Neural cell (in vitro differentiated cells): Measurements from ENCODE around the gene INVS. TPM values are rescaled to one million over a fixed set of nuclear protein-coding genes. Genes with fewer than 3 reads are reported as not detected.

Source experiments
- H2AFZ ChIP-seq: fragments of 200-600, 300-800 bp; sonication (generic), shearing (Covaris generic); 2 replicates; pipeline ENCODE4 v1.6.0; 2014; ENCODE audit warnings: low read depth, mild to moderate bottlenecking, antibody characterized with exemption, low read length, moderate library complexity
- H3F3A ChIP-seq: fragments of 200-600 bp; shearing (Covaris generic); 2 replicates; pipeline ENCODE4 v1.6.1; 2016; ENCODE audit warnings: mild to moderate bottlenecking, moderate library complexity, mixed read lengths, antibody characterized with exemption, low read length; ENCODE audit not compliant: insufficient read depth, poor library complexity, severe bottlenecking
- H3K27ac ChIP-seq: fragments of 200-600, 300-800 bp; sonication (generic), shearing (Covaris generic); 2 replicates; pipeline ENCODE4 v1.5.1; 2014; ENCODE audit warnings: mild to moderate bottlenecking, low read length, moderate library complexity
- H3K27me3 ChIP-seq: fragments of 300-800, 200-600 bp; sonication (generic), shearing (Covaris generic); 2 replicates; pipeline ENCODE4 v1.6.0; 2014; ENCODE audit warnings: mild to moderate bottlenecking, low read depth, low read length, moderate library complexity; ENCODE audit not compliant: insufficient read depth
- H3K36me3 ChIP-seq: fragments of 300-800, 200-600 bp; sonication (generic), shearing (Covaris generic); 2 replicates; pipeline ENCODE4 v1.5.1; 2014; ENCODE audit warnings: mild to moderate bottlenecking, antibody characterized with exemption, low read length, moderate library complexity; ENCODE audit not compliant: insufficient read depth
- H3K4me2 ChIP-seq: fragments of 300-800, 200-600 bp; sonication (generic), shearing (Covaris generic); 2 replicates; pipeline ENCODE4 v1.6.0; 2014; ENCODE audit warnings: mild to moderate bottlenecking, low read length
- H3K4me3 ChIP-seq: fragments of 300-800, 200-600 bp; sonication (generic), shearing (Covaris generic); 2 replicates; pipeline ENCODE4 v1.5.1; 2014; ENCODE audit warnings: mild to moderate bottlenecking, low read length, moderate library complexity
- H3K79me2 ChIP-seq: fragments of 200-600 bp; shearing (Covaris generic); replicated peaks from 2 replicates; pipeline ENCODE4 v1.6.0; 2014; ENCODE audit warnings: mild to moderate bottlenecking, low read length, moderate library complexity; ENCODE audit not compliant: insufficient read depth
- H3K9ac ChIP-seq: fragments of 300-800, 200-600 bp; sonication (generic), shearing (Covaris generic); 2 replicates; pipeline ENCODE4 v1.6.1; 2016; ENCODE audit warnings: mild to moderate bottlenecking, low read length, mixed read lengths
- H3K9me2 ChIP-seq: fragments of 200-600 bp; shearing (Covaris generic); 2 replicates; pipeline ENCODE4 v1.6.1; 2016; ENCODE audit warnings: mild to moderate bottlenecking, low read length, mixed read lengths; ENCODE audit not compliant: insufficient read depth
- H3K9me3 ChIP-seq: fragments of 200-600, 300-800 bp; sonication (generic), shearing (Covaris generic); 2 replicates; pipeline ENCODE4 v1.6.1; 2016; ENCODE audit warnings: mild to moderate bottlenecking, mixed run types, low read length, moderate library complexity, mixed read lengths
- H4K20me1 ChIP-seq: fragments of 200-600 bp; shearing (Covaris generic); 2 replicates; pipeline ENCODE4 v1.6.1; 2016; ENCODE audit warnings: mild to moderate bottlenecking, mixed run types; ENCODE audit not compliant: insufficient read depth
- EP300 ChIP-seq: fragments of 450-650 bp; conservative IDR thresholded peaks from 2 replicates; pipeline ENCODE4 v1.6.1; 2014; ENCODE audit warnings: antibody characterized with exemption, mild to moderate bottlenecking, moderate library complexity; ENCODE audit not compliant: poor library complexity, severe bottlenecking
- EZH2 ChIP-seq: fragments of 200-600, 300-800 bp; shearing (Covaris generic), sonication (generic); IDR thresholded peaks from 2 replicates; pipeline ENCODE4 v1.6.1; 2014; ENCODE audit warnings: antibody characterized with exemption, low read length, borderline replicate concordance, mild to moderate bottlenecking; ENCODE audit not compliant: insufficient read depth, poor library complexity, severe bottlenecking
- MXI1 ChIP-seq: fragments of 450-650 bp; conservative IDR thresholded peaks from 2 replicates; pipeline ENCODE4 v1.6.1; 2014; ENCODE audit warnings: antibody characterized with exemption, mild to moderate bottlenecking; ENCODE audit not compliant: poor library complexity, severe bottlenecking
- POLR2AphosphoS5 ChIP-seq: IDR thresholded peaks from 2 replicates; pipeline ENCODE4 v1.6.1; 2012
- RAD21 ChIP-seq: fragments of 450-650 bp; conservative IDR thresholded peaks from 2 replicates; pipeline ENCODE4 v1.6.1; 2014; ENCODE audit warnings: antibody characterized with exemption, mild to moderate bottlenecking, moderate library complexity
- SMC3 ChIP-seq: fragments of 450-650 bp; conservative IDR thresholded peaks from 2 replicates; pipeline ENCODE4 v1.6.1; 2014; ENCODE audit warnings: antibody characterized with exemption, mild to moderate bottlenecking, moderate library complexity; ENCODE audit not compliant: poor library complexity
- TAF1 ChIP-seq: IDR thresholded peaks from 2 replicates; pipeline ENCODE4 v1.6.1; 2012; ENCODE audit warnings: low read depth
- polyA plus RNA-seq: library from polyadenylated mRNA; depleted of rRNA; stranded (reverse); fragments of >200 nt; gene quantifications from 2 replicates; pipeline ENCODE4 v1.2.3, GENCODE V29; 2014
- TF ChIP-seq, protein P1 (sequence below): IDR thresholded peaks from 2 replicates; pipeline ENCODE4 v1.6.1; 2012; ENCODE audit warnings: borderline replicate concordance
- TF ChIP-seq, protein P2 (sequence below): fragments of 450-650 bp; IDR thresholded peaks from 2 replicates; pipeline ENCODE4 v1.5.1; 2014; ENCODE audit warnings: antibody characterized with exemption, mild to moderate bottlenecking, moderate library complexity; ENCODE audit not compliant: poor library complexity, severe bottlenecking

Gene INVS
- polyA plus RNA-seq, 1 donor from 2014 or later, result 11.3 TPM

DNA sequence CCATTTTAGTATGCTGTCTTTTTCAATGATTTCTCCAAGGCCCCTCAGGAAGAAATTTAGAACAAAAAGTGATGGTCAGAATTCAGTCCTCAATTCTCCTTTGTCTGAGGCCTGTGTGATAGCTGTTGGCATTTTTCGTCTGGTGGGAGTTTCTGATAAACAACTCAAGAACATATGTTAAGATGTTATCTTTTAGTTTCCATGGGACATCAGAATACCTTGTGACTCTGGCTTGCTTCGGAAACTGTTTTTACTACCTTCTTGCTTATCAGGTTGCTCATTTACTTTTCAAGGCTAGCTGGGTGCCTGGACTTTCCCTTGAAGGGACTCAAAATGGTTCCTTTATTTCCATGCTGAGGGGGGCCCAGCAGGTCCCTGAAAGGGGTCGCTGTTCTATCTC is 97.2 kb downstream of the INVS start:
- no peak overlapping the region for H3K9ac ChIP-seq
- H3K9me2 ChIP-seq, result no peaks in the 10 kb centered on the region
- no peaks in the 10 kb centered on the region for H3K9me3 ChIP-seq
- H4K20me1 ChIP-seq, result no peaks in the 10 kb centered on the region
- H3K79me2 ChIP-seq, result no peaks in the 10 kb centered on the region
- H3K36me3 ChIP-seq, result no peaks in the 10 kb centered on the region
- H3K4me2 ChIP-seq, result no peak overlapping the region
- H3K27ac ChIP-seq, result no peak overlapping the region
- TF ChIP-seq POLR2AphosphoS5 (no peak), SMC3 (no peak), TAF1 (no peak), MXI1 (no peak), EZH2 (no peak), EP300 (no peak), RAD21 (no peak)
- TF ChIP-seq, protein P1, sequence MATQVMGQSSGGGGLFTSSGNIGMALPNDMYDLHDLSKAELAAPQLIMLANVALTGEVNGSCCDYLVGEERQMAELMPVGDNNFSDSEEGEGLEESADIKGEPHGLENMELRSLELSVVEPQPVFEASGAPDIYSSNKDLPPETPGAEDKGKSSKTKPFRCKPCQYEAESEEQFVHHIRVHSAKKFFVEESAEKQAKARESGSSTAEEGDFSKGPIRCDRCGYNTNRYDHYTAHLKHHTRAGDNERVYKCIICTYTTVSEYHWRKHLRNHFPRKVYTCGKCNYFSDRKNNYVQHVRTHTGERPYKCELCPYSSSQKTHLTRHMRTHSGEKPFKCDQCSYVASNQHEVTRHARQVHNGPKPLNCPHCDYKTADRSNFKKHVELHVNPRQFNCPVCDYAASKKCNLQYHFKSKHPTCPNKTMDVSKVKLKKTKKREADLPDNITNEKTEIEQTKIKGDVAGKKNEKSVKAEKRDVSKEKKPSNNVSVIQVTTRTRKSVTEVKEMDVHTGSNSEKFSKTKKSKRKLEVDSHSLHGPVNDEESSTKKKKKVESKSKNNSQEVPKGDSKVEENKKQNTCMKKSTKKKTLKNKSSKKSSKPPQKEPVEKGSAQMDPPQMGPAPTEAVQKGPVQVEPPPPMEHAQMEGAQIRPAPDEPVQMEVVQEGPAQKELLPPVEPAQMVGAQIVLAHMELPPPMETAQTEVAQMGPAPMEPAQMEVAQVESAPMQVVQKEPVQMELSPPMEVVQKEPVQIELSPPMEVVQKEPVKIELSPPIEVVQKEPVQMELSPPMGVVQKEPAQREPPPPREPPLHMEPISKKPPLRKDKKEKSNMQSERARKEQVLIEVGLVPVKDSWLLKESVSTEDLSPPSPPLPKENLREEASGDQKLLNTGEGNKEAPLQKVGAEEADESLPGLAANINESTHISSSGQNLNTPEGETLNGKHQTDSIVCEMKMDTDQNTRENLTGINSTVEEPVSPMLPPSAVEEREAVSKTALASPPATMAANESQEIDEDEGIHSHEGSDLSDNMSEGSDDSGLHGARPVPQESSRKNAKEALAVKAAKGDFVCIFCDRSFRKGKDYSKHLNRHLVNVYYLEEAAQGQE, result no peak
- TF ChIP-seq, protein P2, sequence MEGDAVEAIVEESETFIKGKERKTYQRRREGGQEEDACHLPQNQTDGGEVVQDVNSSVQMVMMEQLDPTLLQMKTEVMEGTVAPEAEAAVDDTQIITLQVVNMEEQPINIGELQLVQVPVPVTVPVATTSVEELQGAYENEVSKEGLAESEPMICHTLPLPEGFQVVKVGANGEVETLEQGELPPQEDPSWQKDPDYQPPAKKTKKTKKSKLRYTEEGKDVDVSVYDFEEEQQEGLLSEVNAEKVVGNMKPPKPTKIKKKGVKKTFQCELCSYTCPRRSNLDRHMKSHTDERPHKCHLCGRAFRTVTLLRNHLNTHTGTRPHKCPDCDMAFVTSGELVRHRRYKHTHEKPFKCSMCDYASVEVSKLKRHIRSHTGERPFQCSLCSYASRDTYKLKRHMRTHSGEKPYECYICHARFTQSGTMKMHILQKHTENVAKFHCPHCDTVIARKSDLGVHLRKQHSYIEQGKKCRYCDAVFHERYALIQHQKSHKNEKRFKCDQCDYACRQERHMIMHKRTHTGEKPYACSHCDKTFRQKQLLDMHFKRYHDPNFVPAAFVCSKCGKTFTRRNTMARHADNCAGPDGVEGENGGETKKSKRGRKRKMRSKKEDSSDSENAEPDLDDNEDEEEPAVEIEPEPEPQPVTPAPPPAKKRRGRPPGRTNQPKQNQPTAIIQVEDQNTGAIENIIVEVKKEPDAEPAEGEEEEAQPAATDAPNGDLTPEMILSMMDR, result no peak
- H2AFZ ChIP-seq, result no peak overlapping the region
- no peak overlapping the region for H3K4me3 ChIP-seq
- H3F3A ChIP-seq, result no peaks in the 10 kb centered on the region
- H3K27me3 ChIP-seq, result no peaks in the 10 kb centered on the region

DNA sequence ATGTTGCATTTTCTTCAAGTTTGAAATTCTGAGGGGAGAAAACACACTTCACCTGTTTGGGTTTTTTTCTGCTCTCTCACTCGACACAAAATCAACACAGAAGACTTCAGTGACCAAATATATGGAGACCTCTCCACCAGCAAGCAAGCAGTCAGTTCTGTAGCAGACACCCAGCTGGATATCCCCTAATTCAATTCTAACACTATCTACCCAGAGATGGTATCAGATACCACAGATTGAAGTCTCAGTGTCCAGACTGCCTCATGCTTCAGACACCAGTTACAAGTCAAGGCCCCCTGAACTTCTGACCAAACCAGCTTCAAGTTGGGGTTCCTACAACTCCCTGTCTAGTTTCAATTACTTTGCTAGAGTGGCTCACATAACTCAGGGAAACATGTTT is 97.8 kb downstream of the INVS start:
- Histone ChIP-seq H3K9me3 (no peaks in the 10 kb centered on the region), H3K27me3 (no peaks in the 10 kb centered on the region), H3K9ac (no peak overlapping the region), H3K36me3 (no peaks in the 10 kb centered on the region), H2AFZ (no peak overlapping the region), H4K20me1 (no peaks in the 10 kb centered on the region), H3F3A (no peaks in the 10 kb centered on the region), H3K9me2 (no peaks in the 10 kb centered on the region), H3K4me2 (no peak overlapping the region), H3K79me2 (no peaks in the 10 kb centered on the region), H3K4me3 (no peak overlapping the region), H3K27ac (no peak overlapping the region)
- TF ChIP-seq EZH2 (no peak), POLR2AphosphoS5 (no peak), SMC3 (no peak), RAD21 (no peak), TAF1 (no peak), EP300 (no peak), MXI1 (no peak)
- TF ChIP-seq, protein P2, result no peak
- TF ChIP-seq, protein P1, result no peak
